Measurements from ENCODE around the gene SMYD3. TPM values are rescaled to one million over a fixed set of nuclear protein-coding genes. Genes with fewer than 3 reads are reported as not detected.
A peak's percentile ranks its signal among the peaks of the same experiment; 100 is the strongest.

SMYD3 gene
- total and polyA plus RNA-seq, 2 donors (not counting 3 experiments of a cell fraction or from before 2014, with no cell fraction given) = 16.0 to 32.1 TPM

- Histone ChIP-seq H3K79me2 (ENCODE audit: control insufficient read depth, insufficient read depth, low read length) (no peaks in the 10 kb centered on the region), H3K9ac (replicated peaks; ENCODE audit: extremely low read depth, insufficient read depth, low read length) (no peak overlapping the region), H3K9me1 (replicated peaks; ENCODE audit: control insufficient read depth, extremely low read depth, insufficient read depth, low read length) (no peaks in the 10 kb centered on the region), H3K4me1 (ENCODE audit: control insufficient read depth, extremely low read depth, insufficient read depth, low read length) (no peaks in the 10 kb centered on the region), H3K27ac (ENCODE audit: insufficient read depth, low read depth, low read length) (no peak overlapping the region), H2AFZ (ENCODE audit: low read depth, low read length) (no peak overlapping the region), H3K4me2 (ENCODE audit: insufficient read depth, low read length) (no peak overlapping the region), H3K36me3 (ENCODE audit: control insufficient read depth in 2 of 2, extremely low read depth in 1 of 2, insufficient read depth in 2 of 2, low read length in 2 of 2) (no peaks in the 10 kb centered on the region), H4K20me1 (replicated peaks; ENCODE audit: control insufficient read depth, extremely low read depth, insufficient read depth, low read length) (no peaks in the 10 kb centered on the region), H3K9me3 (replicated peaks; ENCODE audit: control insufficient read depth, insufficient read depth, low read length) (no peaks in the 10 kb centered on the region), H3K27me3 (ENCODE audit: control insufficient read depth in 2 of 2, insufficient read depth in 2 of 2, low read length in 2 of 2) (no peaks in the 10 kb centered on the region), H3K4me3 (replicated peaks in 1 of 3; ENCODE audit: insufficient read depth in 1 of 3, low read depth in 1 of 3, low read length in 3 of 3) (no peak overlapping the region)
- ChIA-PET POLR2A (no interaction called here), CTCF (no interaction called here)
- FAIRE-seq = no peak
- BruUV-seq (replicated peaks) = no TSS peak
- dilution Hi-C loops (cut with MboI; ENCODE audit: extremely low pct_ligation_motif_present, low sequenced_read_pairs) (no loop called here), intact Hi-C loops (cut with micrococcal nuclease) (no loop called here)
- TF ChIP-seq, protein P1, sequence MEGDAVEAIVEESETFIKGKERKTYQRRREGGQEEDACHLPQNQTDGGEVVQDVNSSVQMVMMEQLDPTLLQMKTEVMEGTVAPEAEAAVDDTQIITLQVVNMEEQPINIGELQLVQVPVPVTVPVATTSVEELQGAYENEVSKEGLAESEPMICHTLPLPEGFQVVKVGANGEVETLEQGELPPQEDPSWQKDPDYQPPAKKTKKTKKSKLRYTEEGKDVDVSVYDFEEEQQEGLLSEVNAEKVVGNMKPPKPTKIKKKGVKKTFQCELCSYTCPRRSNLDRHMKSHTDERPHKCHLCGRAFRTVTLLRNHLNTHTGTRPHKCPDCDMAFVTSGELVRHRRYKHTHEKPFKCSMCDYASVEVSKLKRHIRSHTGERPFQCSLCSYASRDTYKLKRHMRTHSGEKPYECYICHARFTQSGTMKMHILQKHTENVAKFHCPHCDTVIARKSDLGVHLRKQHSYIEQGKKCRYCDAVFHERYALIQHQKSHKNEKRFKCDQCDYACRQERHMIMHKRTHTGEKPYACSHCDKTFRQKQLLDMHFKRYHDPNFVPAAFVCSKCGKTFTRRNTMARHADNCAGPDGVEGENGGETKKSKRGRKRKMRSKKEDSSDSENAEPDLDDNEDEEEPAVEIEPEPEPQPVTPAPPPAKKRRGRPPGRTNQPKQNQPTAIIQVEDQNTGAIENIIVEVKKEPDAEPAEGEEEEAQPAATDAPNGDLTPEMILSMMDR (IDR thresholded peaks at IDR 0.05; ENCODE audit: extremely low read depth in 1 of 2, insufficient read depth in 1 of 2, low read depth in 1 of 2, low read length in 2 of 2) = no peak
- TF ChIP-seq POLR2AphosphoS5 (IDR thresholded peaks at IDR 0.05; ENCODE audit: insufficient read depth, low read depth, low read length) (no peak), MYC (IDR thresholded peaks at IDR 0.05; ENCODE audit: low read depth, low read length) (no peak), FOS (IDR thresholded peaks at IDR 0.05; ENCODE audit: borderline replicate concordance, insufficient read depth, low read length) (no peak), GATA2 (IDR thresholded peaks at IDR 0.05; ENCODE audit: insufficient read depth, insufficient read length, low read depth, low read length) (no peak)
- no peak for DNase-seq (ENCODE audit: low read depth, low spot score)
Observed at GRCh38 chr1:245893025-245893424, 614.1 kb downstream of the SMYD3 start.

DNA sequence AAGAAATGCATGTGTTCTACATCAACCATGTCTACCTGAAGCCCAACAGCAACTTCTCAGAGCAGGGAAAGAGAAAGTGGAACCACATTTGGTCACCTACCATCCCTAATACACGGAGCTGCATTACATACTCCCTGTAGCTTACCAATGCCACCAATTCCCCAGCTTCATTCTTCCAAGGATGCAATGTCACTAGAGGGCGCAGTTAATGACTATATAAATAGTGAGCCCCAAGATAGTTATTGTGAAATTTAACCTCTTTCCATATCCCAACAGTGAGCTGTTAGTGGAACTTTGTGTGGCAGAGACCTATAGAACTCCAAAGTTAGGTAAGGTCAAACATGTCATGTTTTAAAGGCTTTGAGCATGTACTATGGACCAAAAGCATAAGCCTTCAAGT lies 618.3 kb downstream of the SMYD3 start:
- no peak for FAIRE-seq

More for the DNA sequence above, 618.3 kb downstream of the SMYD3 start:
- H3K4me2 ChIP-seq (ENCODE audit: insufficient read depth, low read length) = no peak overlapping the region
- no peaks in the 10 kb centered on the region for H3K36me3 ChIP-seq (ENCODE audit: control insufficient read depth in 2 of 2, extremely low read depth in 1 of 2, insufficient read depth in 2 of 2, low read length in 2 of 2)
- no peaks in the 10 kb centered on the region for H3K79me2 ChIP-seq (ENCODE audit: control insufficient read depth, insufficient read depth, low read length)
- no peaks in the 10 kb centered on the region for H3K9me3 ChIP-seq (replicated peaks; ENCODE audit: control insufficient read depth, insufficient read depth, low read length)
- H3K27me3 ChIP-seq (ENCODE audit: control insufficient read depth in 2 of 2, insufficient read depth in 2 of 2, low read length in 2 of 2) = no peaks in the 10 kb centered on the region
- H3K9ac ChIP-seq (replicated peaks; ENCODE audit: extremely low read depth, insufficient read depth, low read length) = no peak overlapping the region
- H4K20me1 ChIP-seq (replicated peaks; ENCODE audit: control insufficient read depth, extremely low read depth, insufficient read depth, low read length) = no peaks in the 10 kb centered on the region
- dilution Hi-C loops (cut with MboI; ENCODE audit: extremely low pct_ligation_motif_present, low sequenced_read_pairs) = no loop called here
- no TSS peak for BruUV-seq (replicated peaks)
- ChIA-PET CTCF (interaction anchor here (0.5 to 2.4 kb wide), 50 partner anchors 10 to 809 kb away, joined by 3 to 39 read pairs (median 4); partner anchors contain the start of gene KIF26B), POLR2A (no interaction called here)
- H3K9me1 ChIP-seq (replicated peaks; ENCODE audit: control insufficient read depth, extremely low read depth, insufficient read depth, low read length) = no peaks in the 10 kb centered on the region
- H2AFZ ChIP-seq (ENCODE audit: low read depth, low read length) = no peak overlapping the region
- H3K4me3 ChIP-seq (replicated peaks in 1 of 3; ENCODE audit: insufficient read depth in 1 of 3, low read depth in 1 of 3, low read length in 3 of 3) = no peak overlapping the region
- no peak for TF ChIP-seq FOS (IDR thresholded peaks at IDR 0.05; ENCODE audit: borderline replicate concordance, insufficient read depth, low read length)
- TF ChIP-seq, protein P1 (IDR thresholded peaks at IDR 0.05; ENCODE audit: extremely low read depth in 1 of 2, insufficient read depth in 1 of 2, low read depth in 1 of 2, low read length in 2 of 2) = peak in 1 of 2 donors; percentile 48
- H3K27ac ChIP-seq (ENCODE audit: insufficient read depth, low read depth, low read length) = no peak overlapping the region
- peak; percentile 57 for DNase-seq (ENCODE audit: low read depth, low spot score)
- intact Hi-C loops (cut with micrococcal nuclease) = loop anchor here (2.0 to 5.0 kb wide), 2 partner anchors 114 to 563 kb away; no protein-coding TSS in a partner anchor
- no peaks in the 10 kb centered on the region for H3K4me1 ChIP-seq (ENCODE audit: control insufficient read depth, extremely low read depth, insufficient read depth, low read length)
